Measurements from ENCODE around the gene PLCH2.
A peak's percentile ranks its signal among the peaks of the same experiment; 100 is the strongest.

Gene PLCH2

DNA sequence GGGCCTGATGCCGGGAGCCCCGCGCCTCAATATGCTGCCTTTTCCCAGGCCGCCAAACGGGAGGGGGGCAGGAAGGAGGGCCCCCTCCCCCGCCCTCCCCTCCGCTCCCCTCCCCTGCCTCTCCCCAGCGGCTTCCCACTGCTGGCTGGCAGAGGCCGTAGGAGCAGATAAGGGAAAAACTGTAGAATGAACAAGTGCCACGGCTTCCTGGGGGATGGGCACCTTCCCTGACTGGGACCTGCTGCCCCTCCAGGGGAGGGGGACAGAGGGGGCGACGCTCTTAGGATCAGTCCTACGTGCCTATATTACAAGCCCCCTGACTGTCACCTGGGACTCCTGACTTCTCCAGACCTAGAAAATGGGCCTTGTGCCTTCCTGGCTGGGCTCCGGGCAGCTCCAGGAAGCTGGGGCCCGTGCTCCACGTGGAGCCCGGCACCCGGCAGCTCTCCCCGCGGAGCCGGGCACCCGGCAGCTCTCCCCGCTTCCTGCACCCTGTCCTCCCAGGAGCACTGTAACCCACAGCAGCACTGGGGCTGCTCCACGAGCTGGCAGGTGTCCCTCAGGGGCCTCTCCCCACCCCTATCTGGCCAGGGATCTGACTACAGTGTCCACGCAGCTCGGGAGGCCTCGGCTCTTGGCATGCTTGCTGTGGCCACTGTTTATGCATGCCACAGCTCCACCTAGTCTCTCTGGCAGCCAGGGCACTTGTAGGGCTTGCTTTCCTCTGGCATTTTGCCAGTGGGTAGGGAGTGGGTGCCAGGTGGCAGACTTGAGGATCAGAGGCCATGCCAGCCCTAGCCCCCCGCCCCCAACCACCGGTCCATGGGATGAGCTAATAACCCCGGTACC, 54.6 kb downstream of the PLCH2 start:
- no peak for DNase-seq (ENCODE audit: low read depth)

DNA sequence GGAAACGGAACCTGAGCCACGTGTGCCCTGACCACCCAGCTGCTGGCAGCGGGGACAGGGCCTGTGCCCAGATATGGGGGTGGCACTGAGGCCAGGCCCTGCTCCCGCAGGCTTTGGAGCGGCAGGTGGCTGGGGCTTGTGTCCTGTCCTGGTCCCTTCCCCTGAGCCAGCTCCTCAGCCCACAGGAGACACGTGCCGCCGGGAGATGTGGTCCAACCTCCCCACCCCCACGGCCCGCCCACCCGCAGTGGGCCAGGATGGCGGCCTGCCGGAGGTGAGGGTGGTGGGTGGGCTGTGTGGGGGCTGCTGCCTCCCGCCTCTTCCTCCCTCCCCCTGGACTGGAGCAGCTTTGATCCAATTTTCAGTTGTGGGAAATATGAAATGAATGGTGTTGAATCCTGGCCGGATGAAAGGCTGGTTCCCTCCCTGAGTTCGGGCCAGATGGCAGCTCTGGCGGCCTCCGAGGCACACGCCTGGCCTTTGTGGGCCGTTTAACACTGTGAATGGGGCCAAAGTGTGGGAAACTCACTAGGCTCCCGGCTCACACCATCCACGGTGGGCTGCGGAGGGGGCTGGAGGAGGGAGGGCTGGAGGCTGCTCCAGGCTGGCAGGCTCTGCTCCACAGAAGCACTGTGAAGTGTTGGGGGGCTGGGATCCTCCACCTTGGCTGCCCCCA, 56.5 kb downstream of the PLCH2 start:
- DNase-seq (ENCODE audit: low read depth): no peak

DNA sequence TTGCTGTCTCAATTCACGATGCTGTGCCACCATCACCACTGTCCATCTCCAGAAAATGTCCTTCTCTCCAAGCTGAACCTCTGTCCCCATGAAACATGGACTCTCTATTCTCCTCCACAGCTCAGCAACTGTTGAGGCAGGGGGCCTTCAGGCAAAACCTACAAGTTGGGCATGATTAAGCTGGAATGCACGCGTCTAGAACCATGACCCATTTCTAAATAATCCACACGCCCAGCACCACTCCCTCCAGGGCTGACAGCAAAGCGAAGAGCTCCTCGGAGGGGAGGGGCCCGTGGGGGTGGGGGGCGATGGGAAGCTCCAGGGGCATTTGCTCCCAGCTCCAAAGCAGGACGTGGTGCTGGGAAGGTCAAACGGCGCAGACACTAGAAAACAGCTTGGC, 57.3 kb downstream of the PLCH2 start:
- DNase-seq (ENCODE audit: low read depth): no peak

DNA sequence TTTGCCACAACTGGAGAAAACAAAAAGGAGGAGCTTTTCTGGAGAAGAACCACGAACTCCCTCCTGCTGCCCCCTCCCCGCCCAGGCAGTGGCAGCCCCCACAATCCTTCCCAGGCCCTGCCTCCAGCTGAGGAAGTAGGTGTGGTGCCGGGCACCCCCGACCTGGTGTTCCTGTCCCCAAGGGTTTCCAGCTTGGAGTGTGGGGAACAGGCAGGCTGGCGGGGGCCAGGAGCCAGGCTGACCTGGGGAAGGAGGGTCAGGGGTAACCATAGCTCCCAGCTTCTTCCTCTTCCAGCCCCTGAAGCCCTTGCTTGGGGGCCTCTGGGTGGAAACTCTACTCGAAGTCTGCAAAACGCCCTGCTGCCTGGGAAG, 58.2 kb downstream of the PLCH2 start:
- no peak for DNase-seq (ENCODE audit: low read depth)

DNA sequence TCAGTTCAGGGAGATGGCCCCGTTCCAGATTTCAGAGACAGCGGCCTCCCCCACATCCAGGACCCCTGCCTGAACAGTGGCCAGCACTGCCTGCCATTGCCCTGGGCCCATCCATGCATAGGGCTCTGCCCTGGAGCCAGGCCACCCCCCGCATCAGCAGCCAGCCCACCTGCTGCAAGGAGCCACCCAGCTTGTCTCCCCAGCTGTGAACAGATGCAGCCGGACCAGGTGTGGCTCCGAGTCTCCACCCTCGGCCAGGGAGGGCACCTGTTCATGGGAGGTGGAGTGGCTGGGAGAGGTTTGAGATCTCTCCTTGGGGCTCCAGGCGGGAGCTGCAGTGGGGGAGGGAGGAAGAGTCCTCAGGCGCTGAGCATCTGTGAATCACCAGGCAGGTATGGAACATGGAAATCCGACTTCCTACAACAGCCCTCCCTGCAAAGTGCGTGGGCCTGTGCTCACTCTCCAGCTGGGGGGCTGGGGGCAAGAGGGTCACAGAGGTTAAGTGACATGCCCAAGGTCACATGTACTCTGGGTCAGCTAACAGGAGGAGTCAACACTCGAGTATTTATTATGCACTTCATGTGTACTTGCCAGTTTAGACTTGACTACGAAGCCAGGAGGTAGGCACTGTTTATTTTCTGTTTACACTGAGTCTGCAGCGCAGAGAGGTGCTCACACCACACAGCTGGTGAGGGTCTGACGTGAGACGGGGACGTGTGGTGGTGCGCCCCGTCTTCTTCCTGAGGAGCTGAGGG, 58.8 kb downstream of the PLCH2 start:
- no peak for DNase-seq (ENCODE audit: low read depth)

DNA sequence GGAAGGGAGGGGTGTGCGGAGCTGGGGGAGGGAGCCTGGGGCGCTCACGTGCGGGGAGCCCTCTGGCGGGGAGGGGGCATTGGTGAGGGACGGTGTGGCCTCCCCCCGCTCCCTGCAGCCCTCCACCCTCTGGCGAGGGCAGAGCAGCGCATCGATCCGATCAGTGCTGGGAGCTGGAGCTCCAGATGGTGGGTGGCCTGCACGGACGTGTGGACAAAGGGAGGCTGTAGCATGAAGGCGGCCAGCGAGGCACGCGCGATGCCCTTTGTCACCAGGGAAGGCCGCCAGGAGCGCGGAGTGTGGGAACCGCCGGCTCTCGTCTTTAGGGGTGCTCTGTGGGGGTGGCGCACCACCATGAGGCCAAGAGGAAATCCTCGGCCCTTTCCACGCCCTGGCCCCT, 59.4 kb downstream of the PLCH2 start:
- no peak for DNase-seq (ENCODE audit: low read depth)

DNA sequence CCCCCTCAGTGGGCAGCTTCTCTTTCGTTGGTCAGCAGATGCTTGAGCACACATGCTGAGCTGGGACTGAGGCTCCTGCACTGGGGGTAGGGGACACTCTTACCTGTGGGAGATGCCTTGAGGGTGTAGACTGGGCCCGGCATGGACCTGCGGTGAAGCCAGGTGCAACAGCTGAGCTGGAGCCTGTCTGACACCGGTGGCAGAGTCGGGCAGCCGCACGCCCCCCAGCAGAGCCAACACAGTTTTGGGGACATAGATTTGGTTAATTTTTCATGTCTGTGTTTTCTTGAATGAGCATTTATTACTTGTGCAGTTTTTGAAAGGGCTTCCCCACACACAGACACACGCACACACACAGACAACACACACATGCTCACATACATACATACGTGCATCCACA, 59.9 kb downstream of the PLCH2 start:
- no peak for DNase-seq (ENCODE audit: low read depth)

DNA sequence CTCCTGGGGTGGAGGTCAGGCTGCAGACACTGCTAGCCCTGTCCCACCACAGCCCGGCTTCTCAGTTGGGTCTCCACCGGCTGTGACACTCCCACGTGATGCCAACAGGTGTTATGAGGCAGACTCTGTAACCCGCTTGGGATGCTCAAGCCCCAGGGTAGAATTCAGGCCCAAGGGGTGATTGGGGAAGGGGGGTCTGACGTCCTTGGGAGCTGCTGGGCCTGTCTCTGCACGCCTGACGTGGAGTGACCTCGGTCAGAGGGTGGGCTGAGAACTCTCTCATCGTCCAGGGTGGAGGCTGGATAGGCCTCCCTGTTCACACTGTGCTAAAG, 61.7 kb downstream of the PLCH2 start:
- no peak for DNase-seq (ENCODE audit: low read depth)

DNA sequence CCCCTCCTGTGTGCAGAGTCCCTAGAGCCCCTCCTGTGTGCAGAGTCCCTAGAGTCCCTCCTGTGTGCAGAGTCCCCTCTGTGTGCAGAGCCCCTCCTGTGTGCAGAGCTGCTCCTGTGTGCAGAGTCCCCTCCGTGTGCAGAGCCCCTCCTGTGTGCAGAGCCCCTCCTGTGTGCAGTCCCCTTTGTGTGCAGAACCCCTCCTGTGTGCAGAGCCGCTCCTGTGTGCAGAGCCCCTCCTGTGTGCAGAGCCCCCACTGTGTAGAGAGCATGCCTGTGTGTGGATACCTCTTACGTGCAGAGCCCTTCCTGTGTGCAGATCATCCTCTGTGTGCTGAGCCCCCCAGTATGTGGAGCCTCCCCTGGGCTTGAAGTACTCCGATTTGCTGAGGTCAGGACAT, 62.3 kb downstream of the PLCH2 start:
- no peak for DNase-seq (ENCODE audit: low read depth)

DNA sequence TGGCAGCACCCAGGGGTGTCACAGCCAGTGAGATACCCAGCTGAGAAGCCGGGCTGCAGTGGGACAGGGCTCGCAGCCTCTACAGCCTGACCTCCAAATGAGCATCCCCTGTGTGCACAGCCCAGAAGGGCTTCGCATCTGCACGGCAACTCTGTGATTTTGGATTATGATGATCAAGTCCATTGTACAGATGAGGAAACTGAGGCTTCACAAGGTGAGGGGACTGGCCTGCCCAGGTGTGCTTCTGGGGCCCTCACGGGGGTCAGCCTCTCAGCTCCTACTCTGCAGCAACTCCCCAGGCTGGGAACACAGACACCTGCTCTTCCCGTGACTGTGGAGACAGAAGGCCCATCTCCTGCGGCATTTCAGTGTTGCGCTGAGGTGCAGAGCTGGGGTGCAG, 62.8 kb downstream of the PLCH2 start:
- DNase-seq (ENCODE audit: low read depth): no peak

DNA sequence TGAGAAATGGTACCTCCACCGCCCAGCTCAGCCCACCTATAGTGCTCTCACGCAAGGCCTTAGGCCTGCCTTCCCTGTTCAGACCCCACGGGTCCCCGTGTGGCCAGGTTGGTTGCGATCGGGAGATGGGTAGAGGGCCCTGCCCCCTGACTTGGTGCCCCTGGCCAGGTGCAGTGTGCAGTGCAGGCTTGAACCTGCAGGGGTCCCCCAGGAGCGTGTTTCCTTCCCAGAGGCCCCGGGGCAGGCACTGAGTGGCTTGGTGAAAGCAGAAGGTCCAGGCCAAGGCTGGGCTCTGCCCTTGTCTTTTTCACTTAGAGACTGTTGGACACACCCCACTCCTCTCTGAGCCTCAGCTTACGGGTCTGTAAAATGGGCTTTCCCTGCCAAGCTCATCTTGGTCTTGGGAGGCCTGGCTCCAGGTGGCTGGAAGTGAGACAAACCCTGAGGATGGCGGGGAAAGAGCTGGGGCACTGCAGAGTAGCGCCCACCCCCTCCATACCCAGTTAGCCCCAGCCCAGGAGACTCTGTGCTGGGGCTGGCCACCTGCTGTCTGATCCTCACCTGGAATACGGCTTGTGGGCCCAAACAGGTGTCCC, 63.3 kb downstream of the PLCH2 start:
- DNase-seq (ENCODE audit: low read depth): no peak

DNA sequence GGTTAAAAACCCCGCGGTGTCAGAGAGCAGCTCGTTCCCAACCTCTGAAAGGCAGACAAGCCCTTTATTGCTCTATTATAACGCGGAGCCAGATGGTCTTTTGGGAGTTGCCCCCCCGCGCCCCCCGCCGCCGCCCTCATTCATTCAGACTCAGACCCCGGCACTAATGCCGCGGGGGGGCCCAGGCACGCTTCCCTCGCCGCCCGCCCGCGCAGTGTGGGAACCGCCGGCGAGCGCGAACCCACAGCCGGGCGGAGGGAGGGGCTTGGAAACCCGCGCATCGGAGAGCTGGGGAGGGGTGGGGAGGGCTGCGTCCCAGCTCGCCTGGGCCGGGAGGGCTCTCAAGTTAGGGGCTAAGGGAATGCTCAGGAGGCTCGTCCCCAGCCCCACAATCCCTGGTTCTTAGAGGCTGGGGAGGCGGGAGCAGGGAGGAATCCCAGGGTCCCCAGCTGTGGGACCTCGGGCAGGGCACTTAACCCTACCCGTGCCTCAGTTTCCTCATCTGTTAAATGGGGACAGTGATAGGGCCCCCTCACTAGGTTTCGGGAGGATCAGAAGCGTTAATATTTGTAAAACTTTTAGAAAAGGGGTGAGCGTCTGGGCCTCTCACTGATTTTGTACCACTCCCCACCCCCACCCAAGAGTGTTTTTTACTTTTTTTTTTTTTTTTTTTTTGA, 64.9 kb downstream of the PLCH2 start:
- DNase-seq (ENCODE audit: low read depth): no peak

DNA sequence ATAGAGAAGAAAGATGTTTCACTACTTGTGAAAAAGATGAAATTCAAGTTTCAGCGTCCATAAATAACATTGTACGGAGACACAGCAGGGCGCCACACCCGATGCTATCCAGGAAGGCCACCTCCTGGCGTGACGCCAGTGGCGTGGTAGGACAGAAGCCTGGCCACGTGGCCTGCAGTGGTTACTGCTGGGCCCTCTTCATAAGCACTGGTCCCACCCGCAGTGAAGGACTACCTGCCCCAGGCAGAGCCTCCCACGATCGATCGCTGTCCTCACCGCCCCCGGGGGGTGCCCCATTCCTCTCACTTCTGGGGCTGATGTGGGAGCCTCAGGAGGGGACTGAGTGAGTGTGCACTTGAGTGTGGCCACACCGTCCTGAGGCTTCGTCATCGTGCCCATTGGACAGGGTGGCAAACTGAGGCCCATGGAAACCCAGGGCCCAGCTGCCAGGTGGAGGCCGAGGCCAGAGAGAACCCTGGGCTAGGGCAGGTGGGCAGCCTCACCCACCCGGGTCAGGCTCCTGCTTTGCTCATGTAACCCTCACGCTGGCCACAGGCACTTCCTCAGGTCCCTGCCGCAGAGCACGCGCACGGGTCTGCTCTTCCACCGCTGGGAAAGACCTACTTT, 65.6 kb downstream of the PLCH2 start:
- no peak for DNase-seq (ENCODE audit: low read depth)

DNA sequence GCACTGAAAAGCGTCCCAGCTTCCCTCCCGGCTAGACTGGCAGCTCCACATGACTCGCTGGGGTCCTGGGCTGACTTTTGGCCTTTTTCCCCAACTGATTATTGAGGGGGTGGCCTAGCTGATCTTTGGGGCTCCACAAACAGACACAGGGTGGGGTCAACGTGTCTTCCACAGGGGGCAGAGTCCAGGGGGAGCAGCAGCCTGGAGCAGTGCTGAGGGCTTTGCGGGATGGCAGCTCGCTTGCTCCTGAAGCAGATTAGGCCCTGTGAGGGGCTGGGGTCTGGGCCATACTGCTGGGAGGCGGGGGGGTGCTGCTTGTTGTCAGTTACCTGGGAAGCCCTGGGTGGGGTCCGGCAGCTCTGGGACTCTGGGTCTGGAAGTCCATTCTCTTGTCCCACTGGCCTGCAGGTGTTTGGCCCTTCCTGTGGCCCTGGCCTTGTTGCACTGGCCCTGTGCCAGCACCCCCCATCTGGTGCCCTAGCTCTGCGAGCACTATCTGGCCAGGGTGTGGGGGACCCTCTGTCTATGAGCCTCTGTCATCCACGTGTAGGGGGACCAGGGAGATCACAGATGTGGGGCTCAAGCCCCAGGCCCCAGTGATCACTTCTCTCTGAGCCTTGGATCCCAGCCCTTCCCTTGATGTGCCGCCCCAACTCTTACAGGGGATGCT, 66.3 kb downstream of the PLCH2 start:
- DNase-seq (ENCODE audit: low read depth): no peak

DNA sequence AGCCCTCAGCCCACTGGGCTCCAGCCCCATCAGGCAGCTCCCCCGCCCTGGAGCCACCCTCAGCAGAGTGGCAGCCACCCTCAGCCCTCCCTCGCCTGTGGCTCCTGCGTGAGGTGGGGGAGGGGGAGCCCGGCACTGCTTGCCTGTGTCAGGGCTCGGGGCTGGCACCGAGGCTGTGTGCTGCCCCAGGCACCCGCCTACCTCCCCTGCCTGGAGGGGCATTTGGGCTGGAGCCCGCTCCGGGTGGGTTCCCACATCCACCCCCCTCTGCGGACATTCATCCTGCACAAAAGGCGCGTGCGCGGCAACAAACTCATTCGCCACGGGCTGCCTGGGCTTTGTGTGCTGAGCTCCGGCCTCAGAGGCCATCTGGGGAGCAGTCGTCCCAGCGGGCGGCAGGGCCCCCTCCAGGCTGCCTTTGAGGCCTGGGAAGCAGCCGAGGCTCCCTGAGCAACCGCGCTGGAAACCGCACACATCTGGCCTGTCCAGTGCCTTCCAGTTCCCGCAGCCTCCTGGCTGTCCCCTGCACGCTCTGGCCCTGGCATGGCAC, 67.5 kb downstream of the PLCH2 start:
- no peak for DNase-seq (ENCODE audit: low read depth)

DNA sequence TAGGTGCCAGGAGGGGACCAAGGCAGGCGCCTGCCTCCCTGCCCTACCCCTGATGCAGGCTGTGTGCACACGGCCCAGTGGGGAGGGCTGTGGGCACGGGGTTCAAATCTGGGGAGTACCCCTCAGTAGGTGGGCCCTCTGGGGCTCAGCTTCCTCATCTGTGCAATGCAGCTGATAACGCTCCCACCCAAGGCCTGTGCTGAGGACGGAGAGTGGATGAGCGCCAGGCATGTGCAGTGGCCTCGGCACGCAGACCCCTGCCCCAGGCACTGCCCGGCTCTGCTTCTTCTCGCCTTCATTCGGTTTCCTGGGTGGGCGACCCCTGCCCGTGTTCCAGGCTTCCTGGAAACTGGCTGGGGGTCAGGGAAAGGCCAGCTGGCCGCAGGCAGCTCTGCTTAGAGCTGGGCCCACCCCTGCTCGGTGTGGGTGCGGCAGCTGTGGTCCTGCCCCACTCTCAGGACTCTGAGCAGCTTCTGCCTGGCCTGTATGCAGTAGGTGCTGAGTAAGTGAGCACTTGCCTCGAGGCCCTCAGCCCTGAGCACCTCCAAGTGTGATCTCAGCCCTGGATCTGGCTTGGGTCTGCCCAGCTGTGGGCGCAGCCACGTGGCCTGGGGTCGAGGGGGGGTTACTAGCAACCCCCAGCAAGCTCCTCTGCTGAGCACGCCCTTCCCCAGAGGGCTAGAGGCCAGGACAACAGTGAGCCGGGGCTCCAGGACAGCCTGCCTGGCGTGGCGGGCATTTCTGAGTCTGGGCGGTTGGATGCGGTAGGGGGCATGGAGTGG, 68.2 kb downstream of the PLCH2 start:
- DNase-seq (ENCODE audit: low read depth): no peak

DNA sequence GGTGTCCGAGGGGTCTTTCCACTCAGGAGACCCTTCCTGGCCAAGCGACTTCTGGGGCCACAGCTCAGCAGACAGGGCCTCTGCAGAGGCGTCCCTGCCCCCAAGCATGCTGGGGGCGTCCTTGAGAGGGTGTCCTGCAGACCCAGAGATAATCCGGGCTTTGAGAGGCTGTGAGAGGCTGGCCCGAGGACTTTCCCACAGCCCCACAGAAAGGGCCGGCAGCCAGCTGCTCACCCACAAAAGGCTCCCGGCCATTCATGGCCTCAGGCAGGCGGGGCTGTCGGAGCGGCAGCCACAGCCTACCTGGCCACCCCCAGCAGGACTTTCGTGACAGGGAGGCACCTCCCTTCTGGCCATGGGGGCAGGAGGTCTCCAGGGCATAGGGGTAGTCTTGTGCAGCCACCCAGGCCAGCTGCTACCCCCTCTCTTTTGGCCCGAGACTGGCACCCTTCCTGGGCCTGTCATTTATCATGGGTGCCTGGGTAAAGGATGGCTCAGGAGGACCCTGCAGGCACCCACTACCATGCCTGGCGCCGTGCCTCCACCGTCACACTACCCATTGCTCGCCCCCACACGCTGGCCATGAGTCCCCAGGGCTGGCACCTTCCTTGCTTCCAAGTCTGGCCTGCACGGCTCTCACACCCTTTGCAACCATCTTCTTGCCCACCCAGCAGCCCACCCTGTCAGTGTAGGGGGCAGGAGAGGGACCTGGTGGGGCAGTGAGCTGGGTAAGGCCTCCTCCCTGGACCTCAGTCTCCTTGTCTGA, 69.0 kb downstream of the PLCH2 start:
- no peak for DNase-seq (ENCODE audit: low read depth)

DNA sequence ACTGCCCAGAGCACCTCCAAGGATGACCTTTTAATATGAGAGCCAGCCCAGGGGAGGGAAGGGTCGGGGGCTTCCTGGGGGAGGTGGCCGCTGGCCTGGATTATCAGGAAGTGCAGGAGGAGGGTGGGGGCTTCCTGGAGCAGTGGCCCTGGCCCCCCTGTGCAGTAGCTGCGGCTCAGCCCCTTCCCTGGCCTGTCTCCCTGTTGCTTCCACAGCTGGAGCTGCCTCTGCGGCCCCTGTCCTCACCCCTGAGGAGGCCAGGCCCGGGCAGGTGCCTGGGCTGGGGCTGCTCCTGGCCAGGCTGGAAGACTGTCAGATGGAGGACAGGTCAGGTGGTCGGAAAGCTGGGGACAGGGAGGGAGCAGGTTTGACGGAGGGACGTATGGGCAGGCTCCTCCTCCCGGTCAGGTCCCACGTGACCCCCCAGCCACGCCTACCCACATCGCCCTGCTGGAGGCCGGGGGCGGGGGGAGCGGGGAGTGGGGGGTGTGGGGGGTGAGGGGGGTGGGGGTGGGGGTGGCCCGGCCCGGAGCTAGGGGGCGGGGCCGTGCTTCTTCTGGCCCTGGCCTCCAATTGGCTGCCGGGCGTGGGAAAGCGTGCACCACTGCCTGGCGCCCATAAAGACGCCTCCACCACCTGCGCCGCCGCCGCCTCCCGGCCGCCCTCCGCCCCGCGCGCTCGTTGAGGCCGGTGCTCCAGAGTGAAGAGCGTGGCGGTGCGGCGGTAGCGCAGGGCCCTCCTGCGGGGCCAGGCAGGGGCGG, 69.8 kb downstream of the PLCH2 start:
- peak; percentile 84 for DNase-seq (ENCODE audit: low read depth)
